Neuronal stem cell (in vitro differentiated cells): ENCODE results near the gene RNF157.

Experiments
- DNase-seq: peaks from one replicate; pipeline ENCODE4 v3.0.0-alpha.2; 2013; ENCODE audit warnings: low spot score
- H2AFZ ChIP-seq: one replicate; pipeline ENCODE4 v1.6.1; 2013; ENCODE audit warnings: mild to moderate bottlenecking, low read length, inconsistent platforms
- H2AK5ac ChIP-seq: 2 replicates; pipeline ENCODE4 v1.6.1; 2013; ENCODE audit warnings: low read depth, mild to moderate bottlenecking, inconsistent platforms, low read length, moderate library complexity, mixed read lengths
- H2BK120ac ChIP-seq: 2 replicates; pipeline ENCODE4 v1.6.1; 2013; ENCODE audit warnings: low read depth, mild to moderate bottlenecking, inconsistent platforms, low read length, moderate library complexity, mixed read lengths
- H2BK12ac ChIP-seq: one replicate; pipeline ENCODE4 v1.6.1; 2013; ENCODE audit warnings: low read length, inconsistent platforms
- H2BK15ac ChIP-seq: 2 replicates; pipeline ENCODE4 v1.6.1; 2013; ENCODE audit warnings: mild to moderate bottlenecking, low read length, inconsistent platforms, mixed read lengths
- H2BK5ac ChIP-seq: one replicate; pipeline ENCODE4 v1.6.1; 2013; ENCODE audit warnings: inconsistent platforms, mild to moderate bottlenecking, low read length, moderate library complexity
- H3K14ac ChIP-seq: one replicate; pipeline ENCODE4 v1.6.1; 2013; ENCODE audit warnings: low read length, inconsistent platforms
- H3K18ac ChIP-seq: 2 replicates; pipeline ENCODE4 v1.6.1; 2013; ENCODE audit warnings: low read length, inconsistent platforms
- H3K23ac ChIP-seq: 2 replicates; pipeline ENCODE4 v1.6.1; 2013; ENCODE audit warnings: low read depth, mild to moderate bottlenecking, mixed read lengths, low read length, inconsistent platforms; ENCODE audit not compliant: poor library complexity
- H3K27ac ChIP-seq: replicated peaks from 3 replicates; pipeline ENCODE4 v1.5.1; 2013; ENCODE audit warnings: low read length, inconsistent platforms
- H3K27me3 ChIP-seq, 3 experiments: 2 replicates each; pipeline ENCODE4 v1.6.1; 2013; ENCODE audit warnings: low read length in 3 of 3, mild to moderate bottlenecking in 2 of 3, inconsistent platforms in 1 of 3, low read depth in 1 of 3, mixed read lengths in 1 of 3, moderate library complexity in 1 of 3; ENCODE audit not compliant: control insufficient read depth in 3 of 3, insufficient read depth in 3 of 3
- H3K36me3 ChIP-seq, 2 donors: replicated peaks in 1 of 2; 2 replicates each; pipeline ENCODE4 v1.6.1; 2013; ENCODE audit warnings: low read length in 2 of 2; ENCODE audit not compliant: control insufficient read depth in 2 of 2, insufficient read depth in 2 of 2
- H3K4ac ChIP-seq: 2 replicates; pipeline ENCODE4 v1.6.1; 2013; ENCODE audit warnings: inconsistent platforms, mild to moderate bottlenecking, low read length, moderate library complexity
- H3K4me1 ChIP-seq, 2 donors: 1 replicate in 1 of 2; 2 replicates in 1 of 2; pipeline ENCODE4 v1.6.1; 2013; ENCODE audit warnings: low read length in 2 of 2, low read depth in 1 of 2; ENCODE audit not compliant: control insufficient read depth in 2 of 2, insufficient read depth in 1 of 2
- H3K4me2 ChIP-seq: one replicate; pipeline ENCODE4 v1.6.1; 2013; ENCODE audit warnings: mild to moderate bottlenecking, low read length, inconsistent platforms; ENCODE audit not compliant: insufficient read depth, poor library complexity, severe bottlenecking
- H3K4me3 ChIP-seq, 2 donors: 2 replicates each; pipeline ENCODE4 v1.5.1; 2013; ENCODE audit warnings: low read length in 2 of 2, mild to moderate bottlenecking in 2 of 2, inconsistent platforms in 1 of 2, moderate library complexity in 1 of 2
- H3K79me1 ChIP-seq: one replicate; pipeline ENCODE4 v1.6.1; 2013; ENCODE audit warnings: low read depth, mild to moderate bottlenecking, inconsistent platforms, low read length, moderate library complexity
- H3K9ac ChIP-seq: one replicate; pipeline ENCODE4 v1.6.1; 2013; ENCODE audit warnings: mild to moderate bottlenecking, low read depth, low read length, inconsistent platforms; ENCODE audit not compliant: poor library complexity
- H3K9me3 ChIP-seq, 2 donors: replicated peaks in 1 of 2; 2 replicates each; pipeline versions ENCODE3 to v1.6.1; 2013; ENCODE audit warnings: low read length in 2 of 2, mild to moderate bottlenecking in 2 of 2, inconsistent platforms in 1 of 2, low read depth in 1 of 2, mixed read lengths in 1 of 2, moderate library complexity in 1 of 2; ENCODE audit not compliant: control insufficient read depth in 2 of 2, insufficient read depth in 1 of 2
- H4K8ac ChIP-seq: one replicate; pipeline ENCODE4 v1.6.1; 2013; ENCODE audit warnings: low read depth, mild to moderate bottlenecking, inconsistent platforms, low read length, moderate library complexity
- H4K91ac ChIP-seq: one replicate; pipeline ENCODE4 v1.6.1; 2013; ENCODE audit warnings: low read length, low read depth, mild to moderate bottlenecking, inconsistent platforms; ENCODE audit not compliant: poor library complexity
- WGBS, 2 donors: extraction: QIAGEN DNeasy Blood & Tissue Kit; methylation state at CpG; one replicate each; pipeline ENCODE4 v1.1.7; 2013; ENCODE audit warnings: missing lambda C conversion rate in 2 of 2, mixed read lengths in 1 of 2; ENCODE audit not compliant: insufficient read length in 2 of 2, insufficient replicate concordance in 1 of 2; ENCODE audit errors: extremely low coverage in 2 of 2; 5-methylcytosine and 5-hydroxymethylcytosine counted together

The RNF157 gene

GRCh38 chr17:76157759-76158158, 82.5 kb downstream of the RNF157 start:
- H3K4me1 ChIP-seq, result peaks cover 0 to 2% of the 10 kb centered on the region in 2 donors
- H3K4ac ChIP-seq, result no peak overlapping the region
- no peak overlapping the region for H3K4me2 ChIP-seq
- H3K4me3 ChIP-seq, result no peak overlapping the region
- H3K9ac ChIP-seq, result no peak overlapping the region
- H3K79me1 ChIP-seq, result no peaks in the 10 kb centered on the region
- H4K8ac ChIP-seq, result no peak overlapping the region
- H3K27me3 ChIP-seq, result no peaks in the 10 kb centered on the region
- WGBS, 2 donors, result no CpG with 5 or more reads among the region's 5 CpGs
- H2AFZ ChIP-seq, result no peak overlapping the region
- H3K36me3 ChIP-seq, result peaks cover 5 to 98% of the 10 kb centered on the region in 2 donors
- no peak overlapping the region for H2AK5ac ChIP-seq
- H2BK12ac ChIP-seq, result no peak overlapping the region
- DNase-seq, result no peak
- H2BK15ac ChIP-seq, result no peak overlapping the region
- no peaks in the 10 kb centered on the region for H3K9me3 ChIP-seq
- no peak overlapping the region for H3K18ac ChIP-seq
- H3K14ac ChIP-seq, result no peak overlapping the region
- no peak overlapping the region for H4K91ac ChIP-seq
- H2BK5ac ChIP-seq, result no peak overlapping the region
- H3K23ac ChIP-seq, result no peak overlapping the region
- H2BK120ac ChIP-seq, result no peak overlapping the region
- no peak overlapping the region for H3K27ac ChIP-seq

DNA sequence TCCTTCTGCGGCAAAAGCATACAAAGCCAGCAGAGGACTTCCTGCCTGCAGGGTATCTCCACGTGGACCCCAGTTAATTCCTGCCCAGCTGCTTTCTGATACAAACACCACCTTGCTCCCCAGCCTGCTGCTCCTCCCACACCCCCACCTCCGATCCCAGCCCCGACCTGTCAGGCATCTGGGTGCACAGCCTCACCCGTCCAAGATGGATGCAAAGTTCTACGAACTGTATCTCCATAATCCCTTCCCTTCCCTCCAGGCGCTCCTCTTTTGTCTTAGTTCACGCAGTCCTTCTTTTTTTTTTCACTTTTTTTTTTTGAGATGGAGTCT, 83.7 kb downstream of the RNF157 start:
- no peak overlapping the region for H4K8ac ChIP-seq
- no peak overlapping the region for H3K4ac ChIP-seq

GRCh38 chr17:76155988-76156661, 84.2 kb downstream of the RNF157 start:
- Histone ChIP-seq H3K14ac (no peak overlapping the region), H3K18ac (no peak overlapping the region), H2BK12ac (no peak overlapping the region), H2BK120ac (no peak overlapping the region), H3K4me2 (no peak overlapping the region), H3K9me3 (no peaks in the 10 kb centered on the region), H3K36me3 (peaks cover 9 to 98% of the 10 kb centered on the region in 2 donors), H2AK5ac (no peak overlapping the region), H3K23ac (no peak overlapping the region), H3K4me3 (peak overlapping the region in 1 of 2 donors; percentile 42), H3K27ac (no peak overlapping the region), H3K4ac (no peak overlapping the region), H3K4me1 (peaks cover 0 to 2% of the 10 kb centered on the region in 2 donors), H2AFZ (no peak overlapping the region), H2BK15ac (no peak overlapping the region), H4K8ac (no peak overlapping the region), H3K9ac (no peak overlapping the region), H3K79me1 (no peaks in the 10 kb centered on the region), H3K27me3 (no peaks in the 10 kb centered on the region), H2BK5ac (no peak overlapping the region), H4K91ac (no peak overlapping the region)
- DNase-seq, result no peak
- WGBS, 2 donors, result no CpG with 5 or more reads among the region's 13 CpGs

More for the DNA sequence above, 83.7 kb downstream of the RNF157 start:
- no peak overlapping the region for H3K4me2 ChIP-seq
- no peak for DNase-seq
- no peak overlapping the region for H2AK5ac ChIP-seq
- no peak overlapping the region for H2BK120ac ChIP-seq
- peaks cover 0 to 2% of the 10 kb centered on the region in 2 donors for H3K4me1 ChIP-seq
- no peak overlapping the region for H3K4me3 ChIP-seq
- no peak overlapping the region for H2AFZ ChIP-seq
- H3K18ac ChIP-seq, result no peak overlapping the region
- no peak overlapping the region for H3K23ac ChIP-seq
- H2BK12ac ChIP-seq, result no peak overlapping the region
- H3K9me3 ChIP-seq, result no peaks in the 10 kb centered on the region
- no peak overlapping the region for H3K9ac ChIP-seq
- no peak overlapping the region for H3K27ac ChIP-seq
- no peak overlapping the region for H3K14ac ChIP-seq
- WGBS, 2 donors, result no CpG with 5 or more reads among the region's 8 CpGs
- H2BK15ac ChIP-seq, result no peak overlapping the region
- no peaks in the 10 kb centered on the region for H3K27me3 ChIP-seq
- H3K79me1 ChIP-seq, result no peaks in the 10 kb centered on the region
- H2BK5ac ChIP-seq, result no peak overlapping the region
- no peak overlapping the region for H4K91ac ChIP-seq
- H3K36me3 ChIP-seq, result peaks cover 9 to 98% of the 10 kb centered on the region in 2 donors

DNA sequence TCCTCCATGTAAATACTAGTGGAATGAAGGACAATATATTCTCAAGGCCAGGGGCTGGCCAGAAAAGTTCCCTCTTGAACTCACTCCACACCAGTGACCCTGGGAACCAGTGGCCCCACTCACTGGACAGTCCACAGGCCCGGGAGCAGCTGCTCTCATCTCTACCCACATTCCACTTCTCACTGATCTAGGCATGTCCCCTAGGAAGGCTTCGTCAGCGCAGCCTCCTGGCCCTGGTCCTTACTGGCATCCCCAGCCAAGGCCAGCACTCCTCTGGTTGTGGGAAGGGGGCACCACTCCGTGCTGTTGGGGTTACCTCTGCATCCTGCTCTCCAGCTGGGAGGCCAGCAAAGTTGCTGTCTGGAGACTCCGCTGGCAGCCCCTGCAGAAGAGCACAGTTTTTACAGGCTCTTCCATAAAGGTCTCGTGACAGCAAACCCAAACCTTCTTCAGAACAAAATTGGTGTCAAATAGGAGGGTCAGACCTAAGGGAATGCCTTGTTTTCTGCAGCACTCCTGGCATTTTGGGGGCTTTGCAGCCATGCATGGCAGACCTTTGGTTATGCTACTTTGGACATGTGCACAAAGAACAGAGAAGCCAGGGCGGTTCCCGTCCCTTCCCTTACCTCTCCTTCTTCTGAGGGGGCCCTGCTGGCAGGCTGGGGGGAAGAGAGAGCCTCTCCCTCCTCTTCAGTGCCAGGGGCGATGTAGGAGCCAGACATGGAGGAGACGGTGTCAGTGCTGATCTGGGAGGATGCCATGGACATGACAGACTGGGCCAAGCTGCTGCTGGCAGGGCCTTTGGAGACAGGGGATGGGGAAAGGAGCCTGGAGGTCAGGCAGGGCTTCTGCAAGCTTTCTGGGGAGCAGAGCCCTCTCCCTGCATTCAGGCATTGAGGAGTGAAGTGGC, 85.1 kb downstream of the RNF157 start:
- Histone ChIP-seq H2AFZ (no peak overlapping the region), H3K36me3 (peaks cover 9 to 95% of the 10 kb centered on the region in 2 donors), H3K23ac (peak overlapping the region; percentile 52), H3K79me1 (no peaks in the 10 kb centered on the region), H3K18ac (no peak overlapping the region), H3K14ac (no peak overlapping the region), H2BK15ac (no peak overlapping the region), H2BK5ac (no peak overlapping the region), H3K9me3 (no peaks in the 10 kb centered on the region), H3K4me2 (no peak overlapping the region), H3K27me3 (no peaks in the 10 kb centered on the region), H4K8ac (no peak overlapping the region), H2BK12ac (no peak overlapping the region), H3K9ac (no peak overlapping the region), H3K4ac (no peak overlapping the region), H4K91ac (no peak overlapping the region), H2AK5ac (no peak overlapping the region), H3K4me3 (no peak overlapping the region), H2BK120ac (no peak overlapping the region), H3K4me1 (peaks cover 0 to 2% of the 10 kb centered on the region in 2 donors), H3K27ac (no peak overlapping the region)
- DNase-seq, result no peak
- no CpG with 5 or more reads among the region's 10 CpGs for WGBS, 2 donors
